Stimulated activated CD8-positive, alpha-beta memory T cell treated with anti-CD3 and anti-CD28 coated beads, Interleukin-12 subunit alpha, Interleukin-12 subunit beta, amount 100 ng/mL, for 24 hours (primary cell): ENCODE data around the gene FOXK1.

Experiments
- DNase-seq: peaks from one replicate; pipeline ENCODE4 v3.0.0-alpha.2; 2020; ENCODE audit errors: extremely low read depth

Gene FOXK1

DNA sequence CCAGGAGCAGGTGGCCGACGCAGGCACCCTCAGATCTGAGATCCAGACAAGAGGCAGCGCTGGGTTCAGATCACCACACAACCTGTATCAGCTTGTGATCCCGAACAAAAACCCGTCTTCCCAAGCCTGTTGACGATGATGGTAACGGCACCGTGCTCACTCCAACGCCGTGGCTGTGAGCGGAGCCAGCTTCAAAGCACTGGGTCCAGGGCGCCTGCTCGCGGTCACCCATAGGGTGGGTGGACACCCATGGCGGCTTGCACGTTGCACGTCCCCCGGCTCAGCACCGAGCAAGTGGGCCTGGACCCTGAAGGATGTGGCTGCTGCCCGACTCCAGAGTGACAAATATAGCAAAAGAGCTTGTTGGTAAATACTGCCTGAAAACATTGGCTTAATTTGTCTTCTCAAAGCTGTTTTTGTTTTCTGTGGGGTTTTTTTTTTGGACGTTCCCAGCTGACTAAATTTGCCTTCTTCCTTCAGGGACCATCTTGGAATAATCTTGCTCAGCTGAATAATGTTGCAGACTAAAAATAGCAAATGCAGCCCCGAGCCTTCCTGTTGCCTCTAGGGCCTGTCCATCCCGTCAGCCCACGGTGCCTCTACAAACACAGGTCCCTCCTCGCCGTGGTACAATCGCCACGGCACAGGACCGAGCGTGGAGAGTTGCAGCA lies 41.0 kb downstream of the FOXK1 start:
- no peak for DNase-seq

DNA sequence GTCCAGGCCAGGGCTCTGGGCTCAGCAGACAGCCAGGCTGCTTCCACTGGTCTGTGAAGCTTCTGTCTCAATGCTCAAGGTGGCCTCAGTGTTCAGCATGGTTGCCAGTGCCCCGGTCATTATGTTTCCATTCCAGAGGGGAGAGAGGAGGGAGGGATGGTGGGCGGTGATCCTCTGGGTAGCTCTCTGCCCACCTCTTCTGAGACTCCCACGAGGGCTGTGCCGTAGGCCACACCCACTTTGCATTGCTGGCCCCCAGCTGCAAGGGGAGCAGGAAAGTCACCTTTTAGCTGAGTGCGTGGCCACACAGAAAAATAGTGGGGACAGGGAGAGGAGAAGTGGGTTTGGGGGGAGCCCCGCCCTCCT lies 42.5 kb downstream of the FOXK1 start:
- DNase-seq, result no peak

DNA sequence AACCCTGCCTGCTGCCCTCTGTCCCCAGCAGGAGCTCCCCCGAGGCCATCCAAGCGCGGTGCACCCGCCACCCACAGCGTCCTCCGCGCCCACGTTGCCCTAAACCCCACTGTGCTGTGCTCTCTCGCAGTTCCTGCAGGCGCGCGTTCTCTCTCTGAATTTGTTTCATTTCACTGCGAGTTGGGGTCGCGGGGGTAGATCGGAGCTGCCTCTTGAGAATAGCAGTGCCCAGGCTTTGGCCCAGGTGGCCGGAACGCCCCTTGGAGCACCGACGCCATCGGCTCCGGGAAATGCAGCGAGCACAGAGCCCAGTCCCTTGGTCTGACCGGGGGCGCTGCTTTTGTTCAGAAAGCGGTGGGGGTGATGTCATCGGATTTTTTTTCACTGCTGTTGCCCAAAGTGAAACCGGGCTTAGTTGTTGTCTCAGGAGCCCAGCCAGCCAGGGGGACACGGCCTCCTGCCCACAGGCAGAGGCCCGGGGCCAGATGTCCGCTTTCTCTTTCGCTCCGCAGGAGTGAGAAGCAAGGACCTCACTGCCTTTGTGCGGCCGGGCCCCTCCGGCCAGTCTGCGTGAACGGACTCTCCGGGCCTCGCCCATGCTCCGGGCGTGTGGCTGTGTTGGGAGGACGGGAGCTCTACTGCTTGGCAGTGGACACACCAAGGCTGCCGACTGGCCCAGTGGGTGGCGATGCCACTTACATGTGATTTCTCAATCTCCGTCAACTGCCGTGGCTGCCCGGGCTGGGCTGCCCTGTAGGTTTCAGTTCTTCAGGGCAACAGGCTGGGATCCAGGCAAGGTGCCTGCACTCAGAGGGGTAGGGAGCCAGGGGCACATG lies 43.1 kb downstream of the FOXK1 start:
- no peak for DNase-seq

DNA sequence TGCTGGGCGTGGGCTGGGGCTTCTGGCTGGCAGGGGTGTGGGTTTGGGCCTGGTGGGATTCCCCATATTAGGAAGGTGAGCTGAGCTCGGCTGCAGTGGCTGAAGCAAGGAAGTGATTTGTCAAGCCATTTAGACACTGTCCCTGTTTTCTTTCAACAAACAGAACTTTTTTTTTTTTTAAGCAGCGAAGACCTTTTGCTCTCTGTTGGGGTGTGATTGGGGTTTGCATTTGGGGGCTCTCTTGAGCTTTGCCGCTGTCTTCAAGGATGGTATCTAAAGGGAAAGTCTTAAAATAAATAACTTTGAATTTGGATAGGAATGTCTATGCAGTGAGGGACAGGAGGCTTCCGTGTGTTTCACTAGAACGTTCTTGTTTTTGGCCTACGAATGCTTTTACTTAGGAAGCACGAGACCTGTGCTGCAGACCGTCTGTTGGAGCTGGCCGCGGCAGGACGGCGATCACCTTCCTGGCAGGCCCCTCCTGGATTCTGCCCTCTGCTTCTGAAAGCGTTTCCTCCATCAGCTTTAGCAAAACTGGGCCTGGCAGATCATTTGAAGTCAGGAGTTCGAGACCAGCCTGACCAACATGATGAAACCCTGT lies 43.9 kb downstream of the FOXK1 start:
- no peak for DNase-seq

DNA sequence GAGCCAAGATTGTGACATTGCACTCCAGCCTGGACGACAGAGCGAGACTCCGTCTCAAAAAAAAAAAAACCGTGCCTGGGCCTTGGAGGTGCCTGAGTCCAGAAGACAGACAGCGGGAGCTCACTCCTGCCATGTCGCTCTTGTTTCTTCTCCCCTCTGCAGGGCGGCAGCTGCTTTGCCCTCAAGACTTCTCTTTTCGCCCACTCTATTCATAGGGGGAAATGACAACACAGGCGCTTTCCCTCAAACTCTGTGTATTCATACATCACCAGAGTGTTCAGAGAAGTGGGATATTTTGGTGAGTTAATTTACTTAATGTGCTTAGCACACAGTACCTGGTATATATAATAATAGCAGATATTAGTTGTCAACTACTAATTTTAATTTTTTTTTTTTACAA lies 44.5 kb downstream of the FOXK1 start:
- DNase-seq, result no peak

DNA sequence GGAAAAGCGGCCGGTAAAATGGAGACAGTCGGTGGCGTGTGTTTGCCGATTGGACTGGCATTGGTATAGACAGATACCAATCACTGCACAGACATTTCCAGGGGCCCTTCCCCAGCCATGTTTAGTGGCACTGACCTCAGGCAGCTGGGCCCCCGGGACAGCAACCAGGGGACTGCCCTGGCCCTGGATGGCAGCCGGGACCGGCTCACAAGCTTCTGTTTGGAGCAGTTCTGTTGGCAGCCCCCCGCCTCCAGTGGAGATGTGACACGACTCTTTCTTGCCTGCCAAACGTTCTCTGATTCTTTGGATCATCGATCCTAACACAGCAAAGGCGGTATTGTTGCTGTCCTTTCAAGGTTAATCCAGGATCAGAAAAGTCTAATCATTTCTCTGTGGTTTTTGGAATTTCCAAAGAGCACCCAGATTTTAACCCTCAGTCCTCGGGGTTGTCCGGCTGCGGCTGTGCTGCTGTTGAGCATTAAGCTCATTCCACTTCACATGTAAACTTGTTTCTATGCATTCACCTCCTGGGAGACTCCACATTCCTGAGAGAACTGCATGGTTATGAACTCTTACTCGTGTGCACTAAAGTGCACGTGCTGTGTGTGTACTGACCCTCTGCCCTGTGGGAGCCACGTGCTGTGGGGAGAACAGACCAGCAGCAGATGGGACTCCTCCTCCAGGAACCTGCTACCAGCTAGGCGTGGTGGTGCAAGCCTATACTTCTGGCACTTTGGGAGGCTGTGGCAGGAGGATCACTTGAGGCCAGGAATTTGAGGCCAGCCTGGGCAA lies 46.0 kb downstream of the FOXK1 start:
- DNase-seq, result no peak

DNA sequence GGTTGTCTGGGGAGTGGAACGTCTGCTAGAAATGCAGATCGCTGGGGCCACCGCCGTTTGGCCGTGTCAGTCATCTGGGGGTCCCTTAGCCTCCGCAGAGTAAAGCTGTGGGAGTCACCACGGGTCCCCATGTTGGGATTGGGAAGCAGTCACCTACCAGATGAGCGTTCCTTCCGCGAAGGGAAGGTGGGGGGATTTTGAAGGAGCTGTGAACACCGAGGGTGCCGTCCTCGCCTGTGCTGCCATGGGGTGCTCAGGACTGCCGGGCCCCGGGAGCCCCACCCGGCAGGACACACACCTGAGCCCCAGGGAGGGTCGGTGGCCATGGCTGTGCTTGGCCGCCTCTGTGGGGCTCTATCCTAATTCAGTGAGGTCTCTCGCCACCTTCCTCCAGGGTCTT lies 47.2 kb downstream of the FOXK1 start:
- no peak for DNase-seq

DNA sequence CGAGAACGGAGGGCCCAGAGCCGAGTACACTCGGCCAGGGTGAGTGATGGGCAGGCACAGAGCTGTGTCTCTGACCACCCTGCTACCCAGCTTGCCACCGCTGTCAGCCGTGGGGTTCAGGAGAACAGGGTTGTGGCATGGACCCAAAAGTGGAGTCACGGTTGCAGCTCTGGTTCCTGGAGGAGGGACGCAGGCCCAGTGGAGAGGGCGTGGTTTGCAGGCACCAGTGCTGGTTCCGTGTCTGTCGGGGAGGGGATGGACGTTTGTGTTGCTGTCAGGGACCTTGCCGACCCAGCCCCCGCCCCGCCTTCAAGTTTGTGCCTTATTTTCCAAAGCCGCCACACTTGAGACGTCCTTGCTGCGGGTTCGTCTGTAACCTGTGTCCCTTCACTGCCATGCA lies 48.2 kb downstream of the FOXK1 start:
- no peak for DNase-seq

DNA sequence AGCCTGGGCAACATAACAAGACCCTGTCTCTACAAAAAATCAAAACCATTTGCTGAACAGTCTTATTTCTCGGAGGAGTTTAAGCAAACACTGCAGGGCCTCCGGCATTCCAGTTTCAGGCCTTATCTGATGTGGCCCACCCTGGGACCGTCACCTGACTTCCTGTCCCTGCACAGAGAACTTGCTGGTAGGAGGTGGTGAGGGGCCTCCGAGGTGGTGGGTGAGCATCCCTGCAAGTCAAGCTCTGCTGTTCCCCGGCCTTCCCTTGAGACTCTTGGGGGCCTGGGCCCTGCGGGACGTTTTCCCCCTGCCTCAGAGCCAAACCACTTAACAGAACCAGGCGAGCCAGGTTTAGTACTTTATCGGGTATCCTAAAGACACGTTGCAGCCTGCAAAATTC lies 48.9 kb downstream of the FOXK1 start:
- DNase-seq, result no peak

DNA sequence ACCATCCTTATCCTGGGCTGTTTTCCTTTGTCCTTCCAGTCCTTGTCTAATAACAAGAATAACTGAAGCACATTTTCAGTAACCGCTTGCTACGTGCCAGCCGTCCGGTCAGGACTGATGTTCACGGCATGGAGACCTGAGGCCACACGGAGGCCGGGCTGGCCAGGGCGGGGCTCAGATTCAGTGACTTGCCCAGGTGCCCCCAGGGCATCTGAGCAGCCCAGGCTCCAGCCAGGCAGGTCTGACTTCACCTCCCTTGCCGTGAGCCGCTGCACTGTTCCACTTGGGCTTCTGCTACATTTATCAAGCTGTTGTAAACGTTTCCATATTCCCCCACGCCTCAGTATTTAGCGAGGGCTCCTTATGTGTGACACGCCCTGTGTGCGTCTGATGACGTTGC lies 49.7 kb downstream of the FOXK1 start:
- no peak for DNase-seq

DNA sequence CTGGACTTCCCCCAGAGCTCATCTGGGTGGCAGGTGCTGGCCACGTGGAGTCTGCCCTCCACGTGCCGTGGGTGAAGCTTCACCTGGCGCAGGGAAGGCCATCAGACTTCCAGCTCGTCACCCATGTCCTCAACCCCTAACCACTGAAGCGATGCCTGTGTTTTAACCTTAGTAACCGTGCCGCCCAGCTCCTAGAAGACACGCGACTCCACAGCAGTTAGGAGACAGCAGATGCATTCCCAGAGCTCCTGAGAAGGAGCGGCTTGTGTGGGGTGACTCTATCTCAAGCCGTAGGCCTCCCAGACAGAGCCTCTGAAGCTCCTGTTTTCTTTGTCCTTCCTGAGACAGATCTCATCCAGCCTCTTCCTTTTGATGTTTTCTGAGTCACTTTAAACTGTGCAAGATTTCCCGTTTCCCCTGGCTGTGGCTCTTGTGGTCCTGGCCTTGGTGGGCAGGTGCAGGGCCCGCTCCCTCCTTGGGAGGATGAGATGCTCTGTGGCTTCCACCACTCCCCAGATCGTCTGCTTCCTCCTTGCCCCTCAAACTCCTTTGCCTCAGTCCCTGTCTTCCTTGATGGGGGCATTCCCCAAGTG lies 51.9 kb downstream of the FOXK1 start:
- no peak for DNase-seq

DNA sequence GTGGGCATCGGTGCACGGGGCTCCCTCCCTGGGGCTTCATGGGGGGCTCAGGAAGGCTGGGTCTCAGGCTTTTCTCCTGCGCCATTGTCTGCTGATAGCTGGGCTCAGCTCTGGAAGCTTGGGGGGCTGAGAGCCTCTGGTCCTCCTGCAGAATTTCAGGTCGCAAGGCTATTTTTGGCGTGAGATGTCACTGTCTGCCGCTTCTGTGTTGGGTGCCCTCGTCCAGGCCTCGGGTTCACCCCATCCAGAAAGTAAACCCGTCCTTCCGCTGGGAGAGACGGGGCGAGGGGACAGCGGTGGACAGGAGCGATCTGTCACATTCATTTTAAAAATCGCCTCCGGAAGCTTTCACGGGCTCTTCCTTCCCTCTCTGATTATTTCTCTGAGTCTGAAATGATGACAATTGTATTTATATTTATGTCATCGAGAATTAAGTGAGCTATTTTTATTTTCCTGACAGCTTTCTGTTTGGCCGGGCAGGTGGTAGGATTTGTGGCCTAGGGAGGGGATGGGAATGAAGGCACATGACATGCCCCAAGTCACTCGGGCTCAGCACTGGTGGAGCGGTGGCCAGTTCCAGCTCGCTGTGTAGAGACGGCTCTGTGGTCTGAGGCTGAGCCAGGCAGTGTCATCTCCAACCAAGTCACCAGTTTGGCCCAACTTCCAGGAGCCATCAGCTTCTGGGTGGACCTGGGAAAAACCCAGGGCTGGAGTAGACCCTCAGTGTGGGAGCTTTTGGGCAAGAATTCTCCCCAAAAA lies 52.7 kb downstream of the FOXK1 start:
- no peak for DNase-seq

DNA sequence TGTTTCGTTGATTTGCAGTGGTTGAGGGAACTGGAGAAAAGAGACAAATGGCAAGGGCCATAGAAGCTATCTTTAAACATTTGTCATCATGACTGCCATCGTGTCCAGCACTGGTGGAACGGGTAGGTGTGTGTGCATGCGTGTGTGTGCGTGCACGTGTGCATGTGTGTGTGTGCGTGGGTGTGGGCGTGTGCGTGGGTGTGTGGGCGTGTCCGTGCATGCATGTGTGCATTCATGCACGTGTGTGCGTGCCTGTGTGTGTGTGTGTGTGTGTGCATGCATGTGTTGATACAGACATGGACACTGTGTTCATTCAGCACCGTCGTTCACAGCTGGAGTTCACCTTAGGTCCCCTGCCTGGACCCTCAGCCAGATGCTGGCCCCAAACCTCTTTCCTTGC lies 55.2 kb downstream of the FOXK1 start:
- no peak for DNase-seq

DNA sequence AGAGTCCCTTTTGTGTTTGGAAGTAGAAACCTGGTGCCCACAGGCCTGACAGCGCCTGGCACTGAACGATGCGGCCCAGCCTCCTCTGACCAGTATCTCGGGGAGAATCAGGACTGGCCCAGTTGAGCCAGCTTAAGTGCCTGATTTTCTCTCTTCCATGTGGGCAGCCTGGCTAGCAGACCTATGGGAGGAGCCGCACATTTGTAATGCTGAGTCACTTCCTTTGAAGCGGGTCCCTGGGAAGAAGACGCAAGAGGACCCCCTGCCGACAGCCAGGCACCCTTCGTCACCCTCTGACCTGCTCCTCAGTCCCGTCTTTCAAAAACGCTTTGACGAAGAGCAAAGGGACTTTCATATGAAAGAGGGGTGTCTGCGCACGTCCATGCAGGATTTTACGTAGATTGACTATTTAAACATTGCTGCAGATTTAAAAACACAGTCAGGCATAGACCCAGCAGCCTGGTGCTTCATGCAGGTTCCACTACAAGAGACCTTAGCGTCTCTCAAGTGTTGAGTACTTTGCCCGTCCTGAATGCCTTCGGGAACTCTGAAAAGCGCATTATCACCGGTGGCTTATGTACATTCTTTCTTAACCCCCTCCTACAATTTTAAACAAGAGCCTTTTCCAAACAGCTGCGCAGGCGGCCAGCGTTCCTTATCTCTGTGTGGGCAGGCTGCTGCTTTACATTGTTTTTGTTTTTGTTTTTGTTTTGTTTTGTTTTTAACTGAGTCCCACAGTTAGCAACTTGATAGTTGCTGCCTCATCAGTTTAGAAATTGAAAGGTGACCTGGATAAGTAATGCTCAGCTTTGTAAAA lies 56.8 kb downstream of the FOXK1 start:
- no peak for DNase-seq

DNA sequence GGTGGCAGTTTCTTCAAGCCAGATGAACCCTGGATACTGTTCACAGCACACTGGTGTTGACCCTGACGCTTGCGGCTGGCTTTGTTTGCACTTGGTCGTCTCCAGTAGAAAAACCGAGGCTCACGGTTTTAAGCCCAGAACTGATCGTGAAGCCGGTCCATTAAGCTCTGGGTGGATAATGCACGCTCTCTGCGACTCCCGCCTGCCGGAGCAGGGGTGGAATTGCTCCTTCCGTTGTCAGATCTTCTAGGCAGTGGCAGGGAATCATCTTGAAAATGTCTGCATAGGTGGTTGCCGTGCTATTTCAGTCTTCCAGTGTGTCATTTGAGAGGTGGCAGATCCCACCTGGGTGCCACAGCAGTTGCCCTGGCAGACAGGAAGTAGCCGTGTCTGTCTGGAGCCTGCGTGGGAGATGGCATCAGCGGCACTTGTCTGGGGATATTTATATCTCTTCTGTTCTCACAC lies 57.5 kb downstream of the FOXK1 start:
- DNase-seq, result no peak

DNA sequence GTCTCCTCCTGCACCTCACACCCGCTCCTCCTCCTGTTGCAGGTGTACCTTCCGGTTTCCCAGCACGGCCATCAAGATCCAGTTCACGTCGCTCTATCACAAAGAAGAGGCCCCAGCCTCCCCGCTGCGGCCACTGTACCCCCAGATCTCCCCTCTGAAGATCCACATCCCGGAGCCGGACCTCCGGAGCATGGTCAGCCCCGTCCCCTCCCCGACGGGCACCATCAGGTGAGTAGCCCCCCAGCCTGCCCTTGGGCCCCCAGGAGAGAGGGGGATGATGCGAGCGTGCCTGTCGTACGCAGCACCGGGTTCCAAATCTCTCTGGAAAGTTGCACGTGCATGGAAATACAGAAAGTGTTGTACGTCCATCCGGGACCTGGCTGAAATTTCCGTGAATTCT lies 58.7 kb downstream of the FOXK1 start:
- no peak for DNase-seq

DNA sequence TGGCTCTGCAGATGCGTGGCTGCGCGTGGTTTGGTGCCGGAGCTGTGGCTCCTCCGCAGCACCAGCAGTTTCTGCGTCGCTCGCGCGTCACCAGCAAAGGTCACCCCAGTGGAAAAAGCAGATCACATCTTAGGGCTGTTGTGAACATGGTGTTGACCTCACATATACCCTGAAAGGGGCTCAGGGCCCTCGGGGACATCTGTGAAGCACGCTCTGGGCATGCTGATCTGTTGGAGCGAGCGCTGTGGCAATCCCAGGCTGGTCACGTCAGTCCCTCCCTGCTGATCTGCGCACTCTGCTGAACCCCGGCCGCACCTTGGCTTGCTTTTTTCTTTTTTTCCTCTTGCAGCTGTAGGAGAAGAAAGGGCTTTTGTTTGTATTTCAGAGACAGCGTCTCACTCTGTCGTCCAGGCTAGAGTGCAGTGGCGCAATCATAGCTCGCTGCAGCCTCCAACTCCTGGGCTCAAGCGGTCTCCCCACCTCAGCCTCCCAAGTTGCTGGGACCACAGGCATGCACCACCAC lies 60.0 kb downstream of the FOXK1 start:
- no peak for DNase-seq

DNA sequence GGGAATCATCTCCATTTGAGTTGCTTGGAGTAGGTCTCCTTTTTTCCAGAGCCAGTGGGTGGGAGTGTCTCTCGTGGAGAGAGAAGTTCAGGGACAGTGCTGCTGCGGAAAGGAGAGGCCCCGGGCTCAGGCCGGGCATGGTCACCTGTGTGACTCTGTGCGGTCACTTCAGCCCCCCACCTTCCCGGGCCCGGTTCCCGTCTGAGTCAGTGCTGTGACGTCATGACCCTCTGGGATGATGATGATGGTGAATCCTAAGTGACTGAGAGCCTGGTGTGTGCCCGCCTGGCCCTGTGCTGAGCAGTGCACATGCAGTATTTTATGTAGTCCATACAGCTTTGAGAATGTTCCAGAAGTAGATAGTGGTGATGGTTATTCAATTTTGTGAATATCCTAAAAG lies 60.8 kb downstream of the FOXK1 start:
- DNase-seq, result no peak

DNA sequence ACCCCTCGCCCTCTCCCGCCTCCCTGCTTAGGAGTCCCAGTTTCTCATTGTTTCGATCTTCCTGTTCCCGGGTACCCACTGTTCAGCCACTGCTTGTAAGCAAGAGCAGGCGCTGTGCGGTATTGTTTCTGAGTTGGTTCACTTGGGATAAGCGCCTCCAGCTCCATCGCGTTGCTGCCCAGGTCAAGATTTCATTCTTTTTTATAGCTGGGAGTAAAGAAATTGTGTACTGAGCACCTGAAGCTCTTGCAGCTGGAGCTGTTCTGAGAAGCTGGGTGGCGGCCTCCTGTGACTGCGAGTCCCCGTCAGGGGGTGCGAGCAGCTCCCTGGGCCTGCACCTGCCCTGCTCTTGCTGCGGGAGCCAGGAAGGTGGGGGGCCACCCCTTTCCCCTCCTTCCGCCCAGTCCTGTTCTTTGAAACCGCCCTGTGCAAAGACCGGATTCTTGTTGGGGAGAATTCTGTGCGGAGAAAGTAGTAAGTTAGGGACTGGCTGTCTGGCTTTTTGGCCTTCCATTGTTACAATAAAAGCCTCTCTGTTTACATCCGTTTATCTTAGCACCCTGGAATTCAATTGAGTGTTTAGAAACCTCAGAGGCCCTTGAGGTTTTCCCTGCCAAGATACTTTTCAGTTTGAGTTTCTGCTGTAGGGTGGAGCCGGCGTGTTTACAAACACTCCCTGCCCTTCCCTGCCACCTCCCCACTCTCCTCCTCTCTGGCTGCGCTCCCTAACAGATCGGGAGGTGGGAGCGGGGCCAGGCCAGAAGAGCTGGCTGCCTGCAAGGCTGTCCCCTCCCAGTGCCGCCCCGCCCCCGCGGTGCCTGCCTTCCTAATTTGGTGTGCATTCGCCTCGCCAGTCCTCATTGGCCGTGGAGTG lies 62.5 kb downstream of the FOXK1 start:
- DNase-seq, result no peak
